ENCODE results near the gene SPON1. TPM values are rescaled to one million over a fixed set of nuclear protein-coding genes. Genes with fewer than 3 reads are reported as not detected.
"Not testable (repeated sequence)": the region's sequence is repeated elsewhere in the genome, so short reads cannot be mapped to it uniquely, and the experiment has no call there.

Gene SPON1
- total and polyA plus RNA-seq, 9 donors = 15.3 to 35.2 (median 23.3) TPM

DNA sequence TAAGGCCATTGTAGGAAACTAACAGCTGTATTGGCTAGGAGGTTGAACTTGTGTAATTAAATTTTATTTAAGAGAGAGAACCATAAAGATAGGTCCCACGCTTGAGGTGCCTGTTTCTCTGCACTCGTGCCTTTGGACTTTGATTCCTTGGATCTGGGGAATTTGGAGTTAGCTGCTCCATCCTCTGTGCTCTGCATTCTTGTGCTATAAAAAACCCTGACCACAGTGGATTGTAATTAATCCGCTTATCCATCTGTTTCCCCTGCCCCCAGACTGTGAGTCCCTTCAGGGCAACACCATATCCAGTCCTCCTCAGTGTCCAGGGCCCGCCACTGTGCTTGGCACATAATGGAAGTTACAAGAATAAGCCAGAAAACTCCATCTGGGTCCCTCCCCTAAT lies 169.8 kb downstream of the SPON1 start:
- DNase-seq = peak; percentile 68
- Histone ChIP-seq H3K36me3 (ENCODE audit: control insufficient read depth, insufficient read depth, low read length) (no peaks in the 10 kb centered on the region), H3K4me1 (ENCODE audit: control insufficient read depth, insufficient read depth, low read length) (no peaks in the 10 kb centered on the region), H3K4me3 (ENCODE audit: low read length) (no peak overlapping the region), H3K27me3 (ENCODE audit: control insufficient read depth, insufficient read depth, low read length) (no peaks in the 10 kb centered on the region), H3K9me3 (replicated peaks; ENCODE audit: control insufficient read depth, low read depth, low read length) (peaks cover 6% of the 10 kb centered on the region), H3K27ac (ENCODE audit: low read length) (peak overlapping the region; percentile 68)
- WGBS (ENCODE audit: insufficient coverage) = 53% methylated on average over 2 of the region's 4 CpGs

DNA sequence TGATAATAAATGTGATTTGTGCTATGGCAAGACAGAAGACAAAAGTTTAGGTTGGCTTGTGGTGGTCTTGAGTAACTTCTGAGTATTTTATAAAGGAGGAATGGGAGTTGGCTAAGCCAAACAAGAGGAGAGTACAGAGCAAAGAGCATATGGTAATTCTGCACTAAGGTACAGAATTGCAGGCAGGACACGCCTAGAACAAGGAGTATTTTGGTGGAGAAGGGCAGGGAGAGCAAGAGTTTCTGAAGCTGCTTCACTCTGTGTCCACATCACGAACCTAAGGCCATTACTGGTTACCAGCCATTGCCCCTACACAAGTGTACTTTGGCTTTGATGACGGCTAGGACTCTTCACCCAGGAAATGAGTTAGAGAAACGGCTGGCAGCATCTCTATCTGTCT lies 170.9 kb downstream of the SPON1 start:
- 100% methylated on average over 1 of the region's 4 CpGs for WGBS (ENCODE audit: insufficient coverage)

GRCh38 chr11:14136561-14136960 lies 174.0 kb downstream of the SPON1 start:
- no CpG with 5 or more reads among the region's 1 CpG for WGBS (ENCODE audit: insufficient coverage)
- DNase-seq = no peak
- H3K36me3 ChIP-seq (ENCODE audit: control insufficient read depth, insufficient read depth, low read length) = no peaks in the 10 kb centered on the region
- no peaks in the 10 kb centered on the region for H3K9me3 ChIP-seq (replicated peaks; ENCODE audit: control insufficient read depth, low read depth, low read length)
- H3K27ac ChIP-seq (ENCODE audit: low read length) = no peak overlapping the region
- H3K4me1 ChIP-seq (ENCODE audit: control insufficient read depth, insufficient read depth, low read length) = no peaks in the 10 kb centered on the region
- no peak overlapping the region for H3K4me3 ChIP-seq (ENCODE audit: low read length)
- H3K27me3 ChIP-seq (ENCODE audit: control insufficient read depth, insufficient read depth, low read length) = no peaks in the 10 kb centered on the region

More for the DNA sequence above, 170.9 kb downstream of the SPON1 start:
- no peaks in the 10 kb centered on the region for H3K4me1 ChIP-seq (ENCODE audit: control insufficient read depth, insufficient read depth, low read length)
- peaks cover 4% of the 10 kb centered on the region for H3K9me3 ChIP-seq (replicated peaks; ENCODE audit: control insufficient read depth, low read depth, low read length)
- DNase-seq = no peak
- H3K27ac ChIP-seq (ENCODE audit: low read length) = no peak overlapping the region
- no peak overlapping the region for H3K4me3 ChIP-seq (ENCODE audit: low read length)
- H3K27me3 ChIP-seq (ENCODE audit: control insufficient read depth, insufficient read depth, low read length) = no peaks in the 10 kb centered on the region
- no peaks in the 10 kb centered on the region for H3K36me3 ChIP-seq (ENCODE audit: control insufficient read depth, insufficient read depth, low read length)

- no peaks in the 10 kb centered on the region for H3K4me1 ChIP-seq (ENCODE audit: control insufficient read depth, insufficient read depth, low read length)
- WGBS (ENCODE audit: insufficient coverage) = 60% methylated on average over 2 of the region's 4 CpGs
Observed at GRCh38 chr11:14137284-14137683, 174.8 kb downstream of the SPON1 start.

GRCh38 chr11:14140991-14141390 lies 178.5 kb downstream of the SPON1 start:
- no CpG with 5 or more reads among the region's 3 CpGs for WGBS (ENCODE audit: insufficient coverage)
- Histone ChIP-seq H3K4me3 (ENCODE audit: low read length) (no peak overlapping the region), H3K4me1 (ENCODE audit: control insufficient read depth, insufficient read depth, low read length) (no peaks in the 10 kb centered on the region), H3K27ac (ENCODE audit: low read length) (no peak overlapping the region), H3K36me3 (ENCODE audit: control insufficient read depth, insufficient read depth, low read length) (no peaks in the 10 kb centered on the region), H3K27me3 (ENCODE audit: control insufficient read depth, insufficient read depth, low read length) (no peaks in the 10 kb centered on the region), H3K9me3 (replicated peaks; ENCODE audit: control insufficient read depth, low read depth, low read length) (no peaks in the 10 kb centered on the region)
- no peak for DNase-seq

More at GRCh38 chr11:14137284-14137683, 174.8 kb downstream of the SPON1 start:
- no peaks in the 10 kb centered on the region for H3K36me3 ChIP-seq (ENCODE audit: control insufficient read depth, insufficient read depth, low read length)
- H3K27ac ChIP-seq (ENCODE audit: low read length) = no peak overlapping the region
- no peak for DNase-seq
- no peak overlapping the region for H3K4me3 ChIP-seq (ENCODE audit: low read length)
- no peaks in the 10 kb centered on the region for H3K9me3 ChIP-seq (replicated peaks; ENCODE audit: control insufficient read depth, low read depth, low read length)
- H3K27me3 ChIP-seq (ENCODE audit: control insufficient read depth, insufficient read depth, low read length) = no peaks in the 10 kb centered on the region

- WGBS (ENCODE audit: insufficient coverage) = no CpG with 5 or more reads among the region's 1 CpG
- Histone ChIP-seq H3K27ac (ENCODE audit: low read length) (no peak overlapping the region), H3K9me3 (replicated peaks; ENCODE audit: control insufficient read depth, low read depth, low read length) (no peaks in the 10 kb centered on the region), H3K4me1 (ENCODE audit: control insufficient read depth, insufficient read depth, low read length) (no peaks in the 10 kb centered on the region), H3K27me3 (ENCODE audit: control insufficient read depth, insufficient read depth, low read length) (no peaks in the 10 kb centered on the region), H3K4me3 (ENCODE audit: low read length) (no peak overlapping the region), H3K36me3 (ENCODE audit: control insufficient read depth, insufficient read depth, low read length) (no peaks in the 10 kb centered on the region)
- DNase-seq = no peak
Observed at GRCh38 chr11:14141676-14142075, 179.2 kb downstream of the SPON1 start.

DNA sequence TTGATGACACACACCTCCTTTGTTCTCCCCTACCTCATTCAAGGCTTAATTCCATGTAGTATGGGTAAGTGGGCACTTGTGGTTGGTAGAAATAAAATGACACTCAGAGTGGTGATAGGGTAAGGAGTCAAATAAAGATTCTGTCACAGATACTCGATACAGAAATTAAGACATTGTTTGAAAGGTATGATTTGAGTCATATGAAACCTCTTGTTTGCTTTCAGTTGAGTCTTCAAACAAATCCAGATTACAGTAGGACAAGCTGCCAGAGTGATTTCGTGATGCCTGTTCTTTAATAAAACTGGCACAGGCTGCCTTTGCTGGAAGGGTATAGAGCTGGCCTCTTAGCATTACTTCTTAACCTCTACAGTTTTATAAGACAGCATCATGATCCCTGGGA lies 182.4 kb downstream of the SPON1 start:
- Histone ChIP-seq H3K4me1 (ENCODE audit: control insufficient read depth, insufficient read depth, low read length) (no peaks in the 10 kb centered on the region), H3K36me3 (ENCODE audit: control insufficient read depth, insufficient read depth, low read length) (no peaks in the 10 kb centered on the region), H3K27ac (ENCODE audit: low read length) (no peak overlapping the region), H3K4me3 (ENCODE audit: low read length) (no peak overlapping the region), H3K9me3 (replicated peaks; ENCODE audit: control insufficient read depth, low read depth, low read length) (no peaks in the 10 kb centered on the region), H3K27me3 (ENCODE audit: control insufficient read depth, insufficient read depth, low read length) (no peaks in the 10 kb centered on the region)
- 86% methylated on average over 1 of the region's 2 CpGs for WGBS (ENCODE audit: insufficient coverage)
- no peak for DNase-seq

- no peak overlapping the region for H3K27ac ChIP-seq (ENCODE audit: low read length)
- H3K4me3 ChIP-seq (ENCODE audit: low read length) = no peak overlapping the region
- H3K36me3 ChIP-seq (ENCODE audit: control insufficient read depth, insufficient read depth, low read length) = no peaks in the 10 kb centered on the region
- peak; percentile 69 for DNase-seq
- H3K27me3 ChIP-seq (ENCODE audit: control insufficient read depth, insufficient read depth, low read length) = no peaks in the 10 kb centered on the region
- 67% methylated on average over 1 of the region's 3 CpGs for WGBS (ENCODE audit: insufficient coverage)
- H3K4me1 ChIP-seq (ENCODE audit: control insufficient read depth, insufficient read depth, low read length) = no peaks in the 10 kb centered on the region
- H3K9me3 ChIP-seq (replicated peaks; ENCODE audit: control insufficient read depth, low read depth, low read length) = peaks cover 3% of the 10 kb centered on the region
Observed at GRCh38 chr11:14148653-14149273, 186.2 kb downstream of the SPON1 start.

- Histone ChIP-seq H3K27me3 (ENCODE audit: control insufficient read depth, insufficient read depth, low read length) (no peaks in the 10 kb centered on the region), H3K4me3 (ENCODE audit: low read length) (no peak overlapping the region), H3K36me3 (ENCODE audit: control insufficient read depth, insufficient read depth, low read length) (no peaks in the 10 kb centered on the region), H3K4me1 (ENCODE audit: control insufficient read depth, insufficient read depth, low read length) (no peaks in the 10 kb centered on the region), H3K9me3 (replicated peaks; ENCODE audit: control insufficient read depth, low read depth, low read length) (peaks cover 12% of the 10 kb centered on the region), H3K27ac (ENCODE audit: low read length) (no peak overlapping the region)
- DNase-seq = no peak
- WGBS (ENCODE audit: insufficient coverage) = no CpG with 5 or more reads among the region's 2 CpGs
Observed at GRCh38 chr11:14149683-14150082, 187.2 kb downstream of the SPON1 start.

DNA sequence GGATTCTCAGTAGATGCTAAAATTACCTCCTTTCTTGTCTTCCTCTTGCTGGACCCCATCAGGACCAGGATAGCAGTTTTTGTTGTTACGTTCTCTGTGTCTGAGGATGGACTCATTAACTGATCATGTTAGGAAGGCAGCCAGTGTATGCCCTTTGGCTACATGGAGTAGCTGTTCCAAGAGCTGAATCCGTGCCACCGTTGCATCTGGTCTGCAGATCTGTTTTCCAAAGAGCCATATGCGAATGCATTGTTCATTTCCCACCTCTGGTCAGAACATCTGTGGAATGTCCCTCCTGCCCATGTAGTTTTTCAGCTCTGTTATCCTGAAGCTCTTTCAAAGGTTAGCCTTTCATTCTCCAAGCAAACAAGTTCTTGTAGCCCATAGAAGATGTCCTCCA lies 188.4 kb downstream of the SPON1 start:
- H3K27me3 ChIP-seq (ENCODE audit: control insufficient read depth, insufficient read depth, low read length) = no peaks in the 10 kb centered on the region
- H3K27ac ChIP-seq (ENCODE audit: low read length) = no peak overlapping the region
- no peak overlapping the region for H3K4me3 ChIP-seq (ENCODE audit: low read length)
- peaks cover 12% of the 10 kb centered on the region for H3K9me3 ChIP-seq (replicated peaks; ENCODE audit: control insufficient read depth, low read depth, low read length)
- H3K36me3 ChIP-seq (ENCODE audit: control insufficient read depth, insufficient read depth, low read length) = no peaks in the 10 kb centered on the region
- WGBS (ENCODE audit: insufficient coverage) = 62% methylated on average over 4 of the region's 4 CpGs
- H3K4me1 ChIP-seq (ENCODE audit: control insufficient read depth, insufficient read depth, low read length) = no peaks in the 10 kb centered on the region
- peak; percentile 11 for DNase-seq

GRCh38 chr11:14154103-14154502 lies 191.6 kb downstream of the SPON1 start:
- H3K4me3 ChIP-seq (ENCODE audit: low read length); DNase-seq; H3K27me3 ChIP-seq (ENCODE audit: control insufficient read depth, insufficient read depth, low read length); H3K27ac ChIP-seq (ENCODE audit: low read length); H3K36me3 ChIP-seq (ENCODE audit: control insufficient read depth, insufficient read depth, low read length); H3K4me1 ChIP-seq (ENCODE audit: control insufficient read depth, insufficient read depth, low read length): not testable (repeated sequence)
- no CpG with 5 or more reads among the region's 1 CpG for WGBS (ENCODE audit: insufficient coverage)
- peaks cover 20% of the 10 kb centered on the region for H3K9me3 ChIP-seq (replicated peaks; ENCODE audit: control insufficient read depth, low read depth, low read length)

All from muscle of leg (tissue), 11 donors.